Lower leg skin (tissue), 3 donors: ENCODE data around the gene PLEKHA6.

ENCODE experiments used
- CTCF ChIP-seq, 3 donors: fragments of 450-650 bp; IDR thresholded peaks; one replicate each; pipeline ENCODE4 v1.5.1; 2016; ENCODE audit warnings: antibody characterized with exemption in 3 of 3, mild to moderate bottlenecking in 3 of 3, moderate library complexity in 2 of 3
- POLR2A ChIP-seq, 2 donors: fragments of 450-650 bp; IDR thresholded peaks; one replicate each; pipeline ENCODE4 v1.6.1; 2016 to 2017; ENCODE audit warnings: antibody characterized with exemption in 2 of 2, mild to moderate bottlenecking in 1 of 2, moderate library complexity in 1 of 2

- TF ChIP-seq CTCF (IDR thresholded peaks at IDR 0.05) (no peak), POLR2A (IDR thresholded peaks at IDR 0.05) (no peak)
Measured at GRCh38 chr1:204341380-204341779, 18.3 kb downstream of the PLEKHA6 start.
